OCI-LY7 (cell line): ENCODE data around the gene PLEKHG4.

Experiments used
- CTCF ChIP-seq: fragments of 200-600 bp; sonication (generic); conservative IDR thresholded peaks from 2 replicates; pipeline ENCODE4 v1.5.1; 2014; ENCODE audit warnings: mild to moderate bottlenecking, antibody characterized with exemption, low read length, moderate library complexity, mixed read lengths
- EZH2phosphoT487 ChIP-seq: fragments of 200-600 bp; sonication (generic); IDR thresholded peaks from 2 replicates; pipeline ENCODE4 v1.6.1; 2018; ENCODE audit warnings: low read depth, borderline replicate concordance, mild to moderate bottlenecking, mixed run types, antibody characterized with exemption, low read length, moderate library complexity, mixed read lengths

- TF ChIP-seq CTCF, result no peak
- no peak for TF ChIP-seq EZH2phosphoT487
Measured at GRCh38 chr16:67301080-67301782, 21.9 kb downstream of the PLEKHG4 start.
